Measurements from ENCODE around the gene HADH. TPM values are rescaled to one million over a fixed set of nuclear protein-coding genes. Genes with fewer than 3 reads are reported as not detected.
"Not testable (repeated sequence)": the region's sequence is repeated elsewhere in the genome, so short reads cannot be mapped to it uniquely, and the experiment has no call there.

HADH gene
- 33.9 and 36.8 TPM in 2 replicates for total RNA-seq

DNA sequence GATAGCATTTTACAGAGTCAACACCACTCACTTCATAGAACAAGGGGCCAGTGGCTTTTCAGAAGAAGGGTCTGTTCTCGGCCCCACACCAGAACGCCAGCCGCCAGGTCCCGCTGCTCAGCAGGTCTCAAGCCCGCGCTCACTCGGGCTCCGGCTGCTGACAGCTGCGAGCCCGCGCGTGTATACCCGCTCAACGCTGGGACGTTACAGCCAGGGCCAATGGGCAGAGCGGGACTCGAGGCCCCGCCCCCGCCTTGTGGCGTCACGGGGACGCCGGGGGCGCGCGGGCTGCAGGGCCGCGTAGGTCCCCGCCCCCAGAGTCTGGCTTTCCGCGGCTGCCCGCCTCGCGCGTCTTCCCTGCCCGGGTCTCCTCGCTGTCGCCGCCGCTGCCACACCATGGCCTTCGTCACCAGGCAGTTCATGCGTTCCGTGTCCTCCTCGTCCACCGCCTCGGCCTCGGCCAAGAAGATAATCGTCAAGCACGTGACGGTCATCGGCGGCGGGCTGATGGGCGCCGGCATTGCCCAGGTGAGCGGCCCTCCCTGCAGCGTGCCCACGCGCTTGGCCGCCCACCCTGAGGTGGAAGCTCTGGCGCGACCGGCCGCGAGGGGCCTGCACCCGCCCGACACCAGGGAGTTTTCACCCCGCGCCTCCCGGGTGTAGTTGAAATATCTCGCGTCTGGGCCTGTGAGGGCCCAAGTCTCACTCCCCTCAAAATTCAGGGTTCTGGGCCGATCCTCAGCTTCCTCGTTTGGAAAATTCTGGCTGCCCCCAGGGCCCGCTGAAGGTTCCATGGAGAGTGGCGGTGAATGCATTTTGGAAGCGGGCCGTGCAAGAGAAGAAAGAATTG lies at the start of gene HADH:
Gene HADH, plus strand, starts transcription at position 353 of the 850 bp plus-strand sequence. Its CDS starts 44 bp downstream, at position 397.
- H3K27me3 Mint-ChIP-seq (ENCODE audit: insufficient read depth): no peaks in the 10 kb centered on the region
- peaks cover 57% of the 10 kb centered on the region for H3K4me1 Mint-ChIP-seq (ENCODE audit: low read depth)

DNA sequence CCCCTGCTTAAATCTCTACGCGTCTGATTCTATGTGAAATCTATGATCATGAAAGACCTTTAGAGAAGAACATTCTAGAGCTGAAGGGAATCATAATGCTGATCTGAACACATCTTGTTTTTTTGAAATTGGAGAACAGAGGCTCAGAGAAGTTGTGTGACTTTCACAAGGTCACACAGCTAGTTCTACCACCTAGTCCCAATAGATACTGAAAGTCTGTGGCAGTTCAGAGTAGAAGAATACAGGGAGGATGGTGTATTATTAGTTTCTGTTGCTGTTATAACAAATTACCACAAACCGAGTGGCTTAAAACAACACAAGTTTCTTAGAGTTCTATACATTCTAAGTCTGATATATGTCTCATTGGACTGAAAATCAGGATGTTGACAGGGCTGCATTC lies 43.9 kb upstream of the HADH start:
- DNase-seq (ENCODE audit: low spot score): no peak
- peaks cover 2% of the 10 kb centered on the region for H3K27me3 Mint-ChIP-seq (ENCODE audit: insufficient read depth)
- no peaks in the 10 kb centered on the region for H3K9me3 Mint-ChIP-seq
- peaks cover 2% of the 10 kb centered on the region for H3K36me3 Mint-ChIP-seq (ENCODE audit: low read depth)
- intact Hi-C loops (cut with micrococcal nuclease): no loop called here
- H3K4me3 Mint-ChIP-seq: no peak overlapping the region
- no peaks in the 10 kb centered on the region for H3K4me1 Mint-ChIP-seq (ENCODE audit: low read depth)
- no peak overlapping the region for H3K27ac Mint-ChIP-seq

More for the DNA sequence above, at the start of gene HADH:
- Mint-ChIP-seq H3K4me3 (peak within 1 kb of the TSS; percentile 97), H3K27ac (peak within 1 kb of the TSS; percentile 96), H3K9me3 (no peaks in the 10 kb centered on the region), H3K36me3 (ENCODE audit: low read depth) (peaks cover 7% of the 10 kb centered on the region)
- intact Hi-C loops (cut with micrococcal nuclease): loop anchor here (1.0 to 5.0 kb wide), 8 partner anchors 29 to 1828 kb away; partner anchors contain the start of genes CYP2U1, GAR1, OSTC and PAPSS1
- DNase-seq (ENCODE audit: low spot score): peak; percentile 95

- peaks cover 9% of the 10 kb centered on the region for H3K9me3 Mint-ChIP-seq
- H3K4me3 Mint-ChIP-seq: no peak overlapping the region
- H3K27me3 Mint-ChIP-seq (ENCODE audit: insufficient read depth): no peaks in the 10 kb centered on the region
- no peaks in the 10 kb centered on the region for H3K4me1 Mint-ChIP-seq (ENCODE audit: low read depth)
- peaks cover 2% of the 10 kb centered on the region for H3K36me3 Mint-ChIP-seq (ENCODE audit: low read depth)
- intact Hi-C loops (cut with micrococcal nuclease): no loop called here
- H3K27ac Mint-ChIP-seq: no peak overlapping the region
- DNase-seq (ENCODE audit: low spot score): no peak
These were observed 38.7 kb upstream of the HADH start for GRCh38 chr4:107950746-107951540.

DNA sequence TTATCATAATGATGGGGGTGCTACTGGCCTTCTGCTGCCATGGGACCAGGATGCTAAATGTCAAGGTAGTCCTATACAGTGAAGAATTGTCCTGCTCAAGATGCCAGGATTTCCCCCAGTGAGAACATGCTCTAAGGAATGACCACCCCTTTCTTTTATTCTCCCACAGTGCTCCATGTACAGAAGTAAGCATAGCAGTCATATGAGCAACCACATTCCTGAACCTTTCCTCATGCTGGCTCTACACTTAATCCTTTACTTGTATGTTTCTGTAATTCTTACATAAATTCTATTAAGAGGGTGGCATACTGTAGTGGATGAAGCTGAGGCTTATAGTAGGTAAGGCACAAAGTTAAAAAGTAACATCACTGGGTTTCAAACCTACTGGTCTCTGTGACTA lies 38.1 kb upstream of the HADH start:
- H3K9me3 Mint-ChIP-seq: peaks cover 15% of the 10 kb centered on the region
- intact Hi-C loops (cut with micrococcal nuclease): no loop called here
- peaks cover 5% of the 10 kb centered on the region for H3K36me3 Mint-ChIP-seq (ENCODE audit: low read depth)
- H3K4me3 Mint-ChIP-seq: no peak overlapping the region
- H3K4me1 Mint-ChIP-seq (ENCODE audit: low read depth): no peaks in the 10 kb centered on the region
- H3K27ac Mint-ChIP-seq: no peak overlapping the region
- no peaks in the 10 kb centered on the region for H3K27me3 Mint-ChIP-seq (ENCODE audit: insufficient read depth)
- DNase-seq (ENCODE audit: low spot score): no peak

GRCh38 chr4:107956011-107956410 lies 33.7 kb upstream of the HADH start:
- no peak overlapping the region for H3K4me3 Mint-ChIP-seq
- intact Hi-C loops (cut with micrococcal nuclease): no loop called here
- no peak overlapping the region for H3K27ac Mint-ChIP-seq
- no peak for DNase-seq (ENCODE audit: low spot score)
- H3K9me3 Mint-ChIP-seq: peaks cover 29% of the 10 kb centered on the region
- peaks cover 3% of the 10 kb centered on the region for H3K36me3 Mint-ChIP-seq (ENCODE audit: low read depth)
- no peaks in the 10 kb centered on the region for H3K4me1 Mint-ChIP-seq (ENCODE audit: low read depth)
- peaks cover 2% of the 10 kb centered on the region for H3K27me3 Mint-ChIP-seq (ENCODE audit: insufficient read depth)

DNA sequence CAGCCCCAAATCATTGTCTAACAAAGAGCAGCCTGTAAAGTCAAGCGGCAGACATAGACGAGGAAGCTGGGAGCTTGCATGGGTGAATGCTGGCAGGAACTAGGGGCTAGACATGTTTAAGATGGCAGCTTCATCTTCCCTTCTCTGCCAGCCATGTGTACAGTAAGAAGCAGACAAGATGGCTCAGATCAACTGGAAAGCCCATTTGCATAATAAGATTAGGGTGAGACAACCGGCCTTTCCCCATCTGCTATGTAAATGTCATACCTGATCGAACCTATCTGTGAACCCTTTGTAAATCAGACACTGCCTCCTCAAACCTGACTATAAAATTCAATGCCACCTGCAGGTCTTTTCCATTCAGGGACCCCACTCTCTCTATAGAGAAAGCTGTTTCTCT lies 22.8 kb upstream of the HADH start:
- no peak for DNase-seq (ENCODE audit: low spot score)
- H3K4me1 Mint-ChIP-seq (ENCODE audit: low read depth): no peaks in the 10 kb centered on the region
- H3K9me3 Mint-ChIP-seq: no peaks in the 10 kb centered on the region
- no peak overlapping the region for H3K4me3 Mint-ChIP-seq
- no peak overlapping the region for H3K27ac Mint-ChIP-seq
- intact Hi-C loops (cut with micrococcal nuclease): no loop called here
- peaks cover 7% of the 10 kb centered on the region for H3K27me3 Mint-ChIP-seq (ENCODE audit: insufficient read depth)
- no peaks in the 10 kb centered on the region for H3K36me3 Mint-ChIP-seq (ENCODE audit: low read depth)

DNA sequence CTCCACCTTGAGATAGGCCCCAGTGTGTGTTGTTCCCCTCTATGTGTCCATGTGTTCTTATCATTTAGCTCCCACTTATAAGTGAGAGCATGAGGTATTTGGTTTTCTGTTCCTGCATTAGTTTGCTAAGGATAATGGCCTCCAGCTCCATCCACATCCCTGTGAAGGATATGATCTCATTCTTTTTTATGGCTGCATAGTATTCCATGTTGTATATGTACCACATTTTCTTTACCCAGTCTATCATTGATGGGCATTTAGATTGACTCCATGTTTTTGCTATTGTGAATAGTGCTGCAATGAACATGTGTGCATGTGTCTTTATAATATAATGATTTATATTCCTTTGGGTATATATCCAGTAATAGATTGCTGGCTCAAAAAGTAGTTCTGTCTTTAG lies 22.2 kb upstream of the HADH start:
- intact Hi-C loops (cut with micrococcal nuclease); DNase-seq (ENCODE audit: low spot score); H3K4me1 Mint-ChIP-seq (ENCODE audit: low read depth); H3K9me3 Mint-ChIP-seq; H3K36me3 Mint-ChIP-seq (ENCODE audit: low read depth); H3K27ac Mint-ChIP-seq; H3K4me3 Mint-ChIP-seq; H3K27me3 Mint-ChIP-seq (ENCODE audit: insufficient read depth): not testable (repeated sequence)

- DNase-seq (ENCODE audit: low spot score); H3K4me1 Mint-ChIP-seq (ENCODE audit: low read depth); H3K27ac Mint-ChIP-seq; H3K36me3 Mint-ChIP-seq (ENCODE audit: low read depth); intact Hi-C loops (cut with micrococcal nuclease); H3K4me3 Mint-ChIP-seq; H3K27me3 Mint-ChIP-seq (ENCODE audit: insufficient read depth); H3K9me3 Mint-ChIP-seq: not testable (repeated sequence)
These were observed 21.8 kb upstream of the HADH start for GRCh38 chr4:107967921-107968320.

DNA sequence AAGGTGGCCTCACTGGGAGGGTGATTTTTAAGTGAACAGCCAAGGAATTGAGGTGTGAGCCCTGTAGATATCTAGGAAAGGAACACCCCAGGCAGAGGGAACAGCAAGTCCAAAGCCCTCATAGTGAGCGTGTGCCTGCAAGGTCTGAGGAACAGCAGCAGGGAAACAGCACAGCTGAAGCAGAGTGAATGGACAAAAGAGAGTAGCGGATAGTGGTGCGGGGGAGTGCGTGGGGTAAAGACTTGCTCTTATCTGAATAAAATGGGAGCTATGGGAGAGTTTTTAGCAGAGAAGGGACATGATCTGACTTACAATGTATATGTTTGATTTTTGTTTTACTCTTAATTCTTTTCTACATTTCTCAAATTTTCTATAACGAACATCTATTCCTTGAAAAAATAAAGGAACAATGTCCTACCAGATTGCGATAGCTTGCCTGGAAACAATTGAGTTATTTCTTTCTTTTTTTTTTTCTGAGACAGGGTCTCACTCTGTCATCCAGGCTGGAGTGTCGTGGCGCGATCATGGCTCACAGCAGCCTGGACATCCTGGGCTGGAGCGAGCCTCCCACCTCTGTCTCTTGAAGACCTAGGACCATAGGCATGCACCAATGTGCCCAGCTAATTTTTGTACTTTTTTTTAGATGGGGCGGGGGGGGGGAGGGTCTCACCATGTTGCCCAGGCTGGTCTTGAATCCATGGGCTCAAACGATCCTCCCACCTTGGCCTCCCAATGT lies 19.5 kb upstream of the HADH start:
- H3K36me3 Mint-ChIP-seq (ENCODE audit: low read depth): no peaks in the 10 kb centered on the region
- no peak overlapping the region for H3K4me3 Mint-ChIP-seq
- peaks cover 2% of the 10 kb centered on the region for H3K27me3 Mint-ChIP-seq (ENCODE audit: insufficient read depth)
- H3K27ac Mint-ChIP-seq: no peak overlapping the region
- intact Hi-C loops (cut with micrococcal nuclease): no loop called here
- no peaks in the 10 kb centered on the region for H3K4me1 Mint-ChIP-seq (ENCODE audit: low read depth)
- no peaks in the 10 kb centered on the region for H3K9me3 Mint-ChIP-seq
- DNase-seq (ENCODE audit: low spot score): no peak

DNA sequence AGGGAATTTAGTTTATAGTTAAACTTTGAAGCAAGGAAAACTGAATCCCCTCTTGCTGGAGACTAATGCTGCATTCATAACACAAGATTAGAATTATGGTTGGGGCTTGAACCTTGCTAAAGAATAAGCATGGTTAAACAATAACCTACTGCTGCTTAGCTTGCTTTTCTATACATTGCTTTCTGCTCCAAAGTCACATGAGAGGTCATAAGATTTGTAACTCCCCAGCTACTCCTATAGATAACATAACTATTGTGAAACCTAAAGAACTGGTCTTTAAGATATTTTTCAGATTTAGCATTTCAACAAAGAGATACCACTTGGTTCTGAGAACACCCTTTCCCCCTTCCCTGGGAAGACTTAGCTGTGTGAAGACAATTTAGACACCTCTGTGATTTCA lies 17.1 kb upstream of the HADH start:
- Mint-ChIP-seq H3K4me1 (ENCODE audit: low read depth) (no peaks in the 10 kb centered on the region), H3K27me3 (ENCODE audit: insufficient read depth) (peaks cover 2% of the 10 kb centered on the region), H3K9me3 (no peaks in the 10 kb centered on the region), H3K27ac (no peak overlapping the region), H3K4me3 (no peak overlapping the region), H3K36me3 (ENCODE audit: low read depth) (no peaks in the 10 kb centered on the region)
- intact Hi-C loops (cut with micrococcal nuclease): no loop called here
- no peak for DNase-seq (ENCODE audit: low spot score)

GRCh38 chr4:107974523-107974922 lies 15.2 kb upstream of the HADH start:
- H3K4me3 Mint-ChIP-seq: no peak overlapping the region
- no peak for DNase-seq (ENCODE audit: low spot score)

DNA sequence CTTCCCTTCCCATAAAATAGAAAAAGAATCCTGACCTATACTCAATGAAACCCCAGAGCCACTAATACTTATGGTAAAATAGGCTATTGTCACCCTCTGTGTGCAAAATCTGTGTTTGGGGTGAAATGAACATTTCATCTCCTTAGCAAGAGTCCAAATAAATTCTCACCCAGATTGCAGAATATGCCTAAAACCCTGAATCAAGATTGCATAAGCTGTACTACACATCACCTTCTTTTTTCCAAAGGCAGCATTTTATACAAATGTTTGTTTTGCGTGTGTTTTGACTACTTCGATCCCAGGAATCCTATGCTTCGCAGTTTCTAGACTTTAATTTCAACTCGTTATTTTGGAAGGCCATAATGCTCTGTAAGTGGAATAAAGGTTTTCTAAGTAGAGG lies 12.2 kb upstream of the HADH start:
- H3K27ac Mint-ChIP-seq: no peak overlapping the region
- intact Hi-C loops (cut with micrococcal nuclease): no loop called here
- H3K27me3 Mint-ChIP-seq (ENCODE audit: insufficient read depth): peaks cover under 1% of the 10 kb centered on the region

More at GRCh38 chr4:107974523-107974922, 15.2 kb upstream of the HADH start:
- H3K27ac Mint-ChIP-seq: no peak overlapping the region
- no peaks in the 10 kb centered on the region for H3K9me3 Mint-ChIP-seq
- H3K4me1 Mint-ChIP-seq (ENCODE audit: low read depth): no peaks in the 10 kb centered on the region
- H3K36me3 Mint-ChIP-seq (ENCODE audit: low read depth): no peaks in the 10 kb centered on the region
- H3K27me3 Mint-ChIP-seq (ENCODE audit: insufficient read depth): peaks cover 2% of the 10 kb centered on the region
- intact Hi-C loops (cut with micrococcal nuclease): no loop called here

More for the DNA sequence above, 12.2 kb upstream of the HADH start:
- no peak for DNase-seq (ENCODE audit: low spot score)
- peaks cover 8% of the 10 kb centered on the region for H3K9me3 Mint-ChIP-seq
- H3K4me1 Mint-ChIP-seq (ENCODE audit: low read depth): no peaks in the 10 kb centered on the region
- H3K36me3 Mint-ChIP-seq (ENCODE audit: low read depth): peaks cover 2% of the 10 kb centered on the region
- no peak overlapping the region for H3K4me3 Mint-ChIP-seq
